Body of pancreas (tissue), 4 donors: Measurements from ENCODE around the gene FOSL1. TPM values are rescaled to one million over a fixed set of nuclear protein-coding genes. Genes with fewer than 3 reads are reported as not detected.
A peak's percentile ranks its signal among the peaks of the same experiment; 100 is the strongest.

Experiments used
- ATAC-seq: fragments of 150-250 bp; one replicate; pipeline ENCODE4 v1.9.1; 2016
- DNase-seq, 4 donors: peaks; one replicate each; pipeline ENCODE4 v3.0.0-alpha.2; 2019
- H3K27ac ChIP-seq, 4 donors: fragments of 200-600 bp; sonication (generic); 1 replicate in 3 of 4; 2 replicates in 1 of 4; pipeline versions ENCODE4 v1.5.1 to v1.6.1; 2016 to 2019; ENCODE audit warnings: mild to moderate bottlenecking in 1 of 4, mixed read lengths in 1 of 4, moderate library complexity in 1 of 4
- H3K27me3 ChIP-seq, 2 donors: fragments of 200-600 bp; sonication (generic); one replicate each; pipeline ENCODE4 v1.6.0; 2016; ENCODE audit warnings: mild to moderate bottlenecking in 1 of 2
- H3K36me3 ChIP-seq, 2 donors: fragments of 200-600 bp; sonication (generic); replicated peaks in 1 of 2; 2 replicates each; pipeline ENCODE4 v1.5.1; 2016; ENCODE audit warnings: low read depth in 2 of 2; ENCODE audit not compliant: insufficient read depth in 1 of 2
- H3K4me1 ChIP-seq: fragments of 200-600 bp; sonication (generic); one replicate; pipeline ENCODE4 v1.6.0; 2016
- H3K4me3 ChIP-seq, 2 donors: fragments of 200-600 bp; sonication (generic); 1 replicate in 1 of 2; 2 replicates in 1 of 2; pipeline ENCODE4 v1.5.1; 2016 to 2019
- H3K9me3 ChIP-seq, 3 donors: fragments of 200-600 bp; sonication (generic); 1 replicate in 2 of 3; 2 replicates in 1 of 3; pipeline ENCODE4 v1.5.1; 2016
- POLR2A ChIP-seq, 3 donors: fragments of 450-650 bp; IDR thresholded peaks; one replicate each; pipeline ENCODE4 v1.6.1; 2016; ENCODE audit warnings: antibody characterized with exemption in 3 of 3, mild to moderate bottlenecking in 2 of 3
- WGBS, 2 donors: methylation state at CpG; one replicate each; pipeline ENCODE4 v1.1.5; 2017; 5-methylcytosine and 5-hydroxymethylcytosine counted together
- intact Hi-C: fragments of 100-400 bp; cut with DNase I; formaldehyde crosslinking; loops from one replicate; pipeline ENCODE4 v1.15.1; 2023
- total RNA-seq, 2 donors: library from RNA; depleted of rRNA; stranded (reverse); fragments of >200 nt; gene quantifications; one replicate each; pipeline ENCODE4 v1.1.0, GENCODE V29; 2016
- TF ChIP-seq, protein P1 (sequence below), 7 experiments: fragments of 450-650 bp in 4 of 7; fragments of 200-600 bp in 3 of 7; sonication (generic) in 3 of 7; IDR thresholded peaks; one replicate each; pipeline ENCODE4 v1.5.1; 2016 to 2019; ENCODE audit warnings: antibody characterized with exemption in 7 of 7

FOSL1 gene
- total RNA-seq, 2 donors from 2014 or later, result 0.52 to 17.8 TPM

GRCh38 chr11:65886826-65887722 lies 13.1 kb downstream of the FOSL1 start:
- ATAC-seq, result no peak
- 78 to 85% methylated on average over 13 to 14 of the region's 14 CpGs for WGBS, 2 donors
- no peak overlapping the region for H3K4me3 ChIP-seq
- peaks cover 49% of the 10 kb centered on the region for H3K4me1 ChIP-seq
- H3K9me3 ChIP-seq, result no peaks in the 10 kb centered on the region
- peaks cover 0 to 7% of the 10 kb centered on the region in 2 donors for H3K36me3 ChIP-seq
- intact Hi-C loops, result no loop called here
- H3K27ac ChIP-seq, result peak overlapping the region in 2 of 4 donors; percentile 85 to 91
- no peak for DNase-seq
- no peak for TF ChIP-seq POLR2A (IDR thresholded peaks at IDR 0.05)
- TF ChIP-seq, protein P1, sequence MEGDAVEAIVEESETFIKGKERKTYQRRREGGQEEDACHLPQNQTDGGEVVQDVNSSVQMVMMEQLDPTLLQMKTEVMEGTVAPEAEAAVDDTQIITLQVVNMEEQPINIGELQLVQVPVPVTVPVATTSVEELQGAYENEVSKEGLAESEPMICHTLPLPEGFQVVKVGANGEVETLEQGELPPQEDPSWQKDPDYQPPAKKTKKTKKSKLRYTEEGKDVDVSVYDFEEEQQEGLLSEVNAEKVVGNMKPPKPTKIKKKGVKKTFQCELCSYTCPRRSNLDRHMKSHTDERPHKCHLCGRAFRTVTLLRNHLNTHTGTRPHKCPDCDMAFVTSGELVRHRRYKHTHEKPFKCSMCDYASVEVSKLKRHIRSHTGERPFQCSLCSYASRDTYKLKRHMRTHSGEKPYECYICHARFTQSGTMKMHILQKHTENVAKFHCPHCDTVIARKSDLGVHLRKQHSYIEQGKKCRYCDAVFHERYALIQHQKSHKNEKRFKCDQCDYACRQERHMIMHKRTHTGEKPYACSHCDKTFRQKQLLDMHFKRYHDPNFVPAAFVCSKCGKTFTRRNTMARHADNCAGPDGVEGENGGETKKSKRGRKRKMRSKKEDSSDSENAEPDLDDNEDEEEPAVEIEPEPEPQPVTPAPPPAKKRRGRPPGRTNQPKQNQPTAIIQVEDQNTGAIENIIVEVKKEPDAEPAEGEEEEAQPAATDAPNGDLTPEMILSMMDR (IDR thresholded peaks at IDR 0.05), result no peak
- no peaks in the 10 kb centered on the region for H3K27me3 ChIP-seq

DNA sequence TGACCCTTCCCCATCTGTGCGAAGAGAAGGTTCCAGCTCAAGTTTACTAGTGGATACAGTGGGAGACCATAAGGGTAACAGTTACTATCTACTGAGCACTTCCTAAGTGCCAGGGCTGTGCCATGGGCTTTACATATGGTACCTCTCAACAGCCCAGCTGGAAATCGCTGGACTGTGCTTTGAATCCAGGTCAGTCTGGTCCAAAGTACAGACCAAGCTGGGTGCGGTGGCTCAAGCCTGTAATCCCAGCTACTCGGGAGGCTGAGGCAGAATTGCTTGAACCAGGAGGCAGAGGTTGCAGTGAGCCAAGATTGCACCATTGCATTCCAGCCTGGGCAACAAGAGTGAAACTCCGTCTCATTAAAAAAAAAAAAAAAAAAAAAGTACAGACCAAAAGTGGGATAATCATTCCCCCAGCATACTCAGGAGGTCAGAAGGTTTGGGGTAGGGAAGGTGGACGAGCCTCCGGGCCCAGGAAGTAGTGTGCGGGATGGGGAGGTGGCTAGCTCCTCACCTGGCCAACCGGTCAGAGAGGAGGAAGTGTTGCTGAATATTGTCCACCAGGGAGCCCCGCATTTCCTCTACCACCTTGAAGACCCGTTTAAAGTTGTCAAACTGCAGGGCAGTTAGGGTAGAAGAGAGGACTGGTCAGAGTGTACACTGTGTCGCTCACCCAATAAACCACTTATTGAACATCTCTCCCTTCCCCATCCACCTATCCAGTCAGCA lies 14.2 kb downstream of the FOSL1 start:
- no peak overlapping the region for H3K4me3 ChIP-seq
- H3K27ac ChIP-seq, result no peak overlapping the region
- peaks cover 0 to 7% of the 10 kb centered on the region in 2 donors for H3K36me3 ChIP-seq
- H3K27me3 ChIP-seq, result no peaks in the 10 kb centered on the region
- H3K9me3 ChIP-seq, result no peaks in the 10 kb centered on the region
- WGBS, 2 donors, result 86% methylated on average over 12 of the region's 12 CpGs
- peaks cover 38% of the 10 kb centered on the region for H3K4me1 ChIP-seq
- TF ChIP-seq, protein P1 (IDR thresholded peaks at IDR 0.05), result no peak
- no peak for TF ChIP-seq POLR2A (IDR thresholded peaks at IDR 0.05)
- intact Hi-C loops, result no loop called here
- DNase-seq (no peak), ATAC-seq (no peak)

GRCh38 chr11:65885231-65885630 lies 15.0 kb downstream of the FOSL1 start:
- ATAC-seq (no peak), DNase-seq (no peak)
- Histone ChIP-seq H3K27me3 (no peaks in the 10 kb centered on the region), H3K27ac (no peak overlapping the region), H3K4me3 (no peak overlapping the region), H3K9me3 (no peaks in the 10 kb centered on the region), H3K36me3 (peaks cover 0 to 7% of the 10 kb centered on the region in 2 donors), H3K4me1 (peaks cover 32% of the 10 kb centered on the region)
- TF ChIP-seq, protein P1 (IDR thresholded peaks at IDR 0.05), result no peak
- no peak for TF ChIP-seq POLR2A (IDR thresholded peaks at IDR 0.05)
- 76 to 87% methylated on average over 5 to 7 of the region's 7 CpGs for WGBS, 2 donors
- intact Hi-C loops, result no loop called here

DNA sequence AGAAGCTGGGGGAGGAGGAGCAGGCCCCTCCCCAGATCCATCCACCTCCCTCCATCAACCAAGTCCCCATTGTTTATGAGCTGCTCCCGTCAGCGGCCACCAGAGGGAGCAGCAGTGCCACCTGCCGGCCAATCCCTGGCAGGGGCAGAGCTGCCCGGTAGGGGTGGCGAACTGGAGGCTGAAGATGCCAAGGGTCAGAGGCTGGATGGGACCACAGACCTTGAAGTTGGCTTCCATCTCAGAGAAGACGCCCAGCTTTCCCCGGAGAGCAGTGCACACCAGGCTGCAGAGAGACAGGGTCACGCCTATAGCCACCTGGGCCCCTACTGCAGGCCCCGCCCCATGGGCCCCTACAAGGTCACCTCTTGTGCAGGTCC lies 15.5 kb downstream of the FOSL1 start:
- peak; percentile 75 to 82 (median 80) for DNase-seq
- Histone ChIP-seq H3K27ac (no peak overlapping the region), H3K36me3 (peaks cover 0 to 7% of the 10 kb centered on the region in 2 donors), H3K4me3 (no peak overlapping the region), H3K9me3 (no peaks in the 10 kb centered on the region), H3K27me3 (no peaks in the 10 kb centered on the region), H3K4me1 (peaks cover 27% of the 10 kb centered on the region)
- TF ChIP-seq POLR2A (IDR thresholded peaks at IDR 0.05), result no peak
- TF ChIP-seq, protein P1 (IDR thresholded peaks at IDR 0.05), result peak; percentile 97 to 100 (median 99)
- ATAC-seq, result peak; percentile 37
- intact Hi-C loops, result loop anchor here (5.0 kb wide), 1 partner anchor 98 kb away; no protein-coding TSS in a partner anchor
- WGBS, 2 donors, result 0 to 18% methylated on average over 3 to 9 of the region's 9 CpGs
